Measurements from ENCODE around the gene EMC9.

DNA sequence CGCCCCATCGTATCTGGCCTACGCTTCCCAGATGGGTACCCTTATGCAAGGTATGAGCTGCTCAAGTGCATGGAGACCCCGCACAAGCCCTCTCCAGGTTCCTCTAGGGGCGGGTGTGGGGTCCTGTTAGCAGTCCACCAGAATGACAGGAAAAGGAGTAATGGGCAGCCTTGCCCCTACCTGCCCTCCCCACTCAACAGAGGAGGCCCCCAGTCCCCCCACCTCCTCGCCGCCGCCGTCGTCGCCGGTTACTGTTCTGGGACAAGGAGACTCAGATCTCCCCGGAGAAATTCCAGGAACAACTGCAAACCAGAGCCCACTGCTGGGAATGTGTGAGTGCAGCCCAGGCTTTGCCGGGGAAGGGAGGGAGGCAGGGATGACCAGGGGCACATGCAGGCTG lies 36.5 kb upstream of the EMC9 start:
- TF ChIP-seq CTCF (IDR thresholded peaks at IDR 0.05) (no peak), POLR2A (IDR thresholded peaks at IDR 0.05) (no peak)
